ENCODE data around the gene PPP6R2.

DNA sequence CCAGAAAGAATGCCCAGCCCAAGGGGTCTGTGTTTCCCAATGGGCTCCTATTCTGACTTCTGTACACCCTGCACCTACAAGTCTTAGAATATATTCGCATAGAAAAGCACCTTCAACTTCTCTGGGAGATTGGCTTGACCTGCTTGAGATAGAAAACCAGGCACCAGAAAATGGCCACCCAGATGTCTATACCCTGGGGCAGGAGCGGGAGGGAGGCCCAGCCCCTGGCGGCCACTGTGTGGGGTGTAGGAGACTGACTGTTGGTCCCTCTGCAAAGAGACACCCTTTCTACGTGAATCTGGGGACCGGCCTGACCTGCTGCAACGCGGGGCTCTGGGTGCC lies 24.8 kb upstream of the PPP6R2 start:
- TF ChIP-seq, protein P1, sequence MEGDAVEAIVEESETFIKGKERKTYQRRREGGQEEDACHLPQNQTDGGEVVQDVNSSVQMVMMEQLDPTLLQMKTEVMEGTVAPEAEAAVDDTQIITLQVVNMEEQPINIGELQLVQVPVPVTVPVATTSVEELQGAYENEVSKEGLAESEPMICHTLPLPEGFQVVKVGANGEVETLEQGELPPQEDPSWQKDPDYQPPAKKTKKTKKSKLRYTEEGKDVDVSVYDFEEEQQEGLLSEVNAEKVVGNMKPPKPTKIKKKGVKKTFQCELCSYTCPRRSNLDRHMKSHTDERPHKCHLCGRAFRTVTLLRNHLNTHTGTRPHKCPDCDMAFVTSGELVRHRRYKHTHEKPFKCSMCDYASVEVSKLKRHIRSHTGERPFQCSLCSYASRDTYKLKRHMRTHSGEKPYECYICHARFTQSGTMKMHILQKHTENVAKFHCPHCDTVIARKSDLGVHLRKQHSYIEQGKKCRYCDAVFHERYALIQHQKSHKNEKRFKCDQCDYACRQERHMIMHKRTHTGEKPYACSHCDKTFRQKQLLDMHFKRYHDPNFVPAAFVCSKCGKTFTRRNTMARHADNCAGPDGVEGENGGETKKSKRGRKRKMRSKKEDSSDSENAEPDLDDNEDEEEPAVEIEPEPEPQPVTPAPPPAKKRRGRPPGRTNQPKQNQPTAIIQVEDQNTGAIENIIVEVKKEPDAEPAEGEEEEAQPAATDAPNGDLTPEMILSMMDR (conservative IDR thresholded peaks at IDR 0.05): no peak
- no peak for TF ChIP-seq ZFX (IDR thresholded peaks at IDR 0.05)

All from C4-2B (cell line).